Heart left ventricle (tissue), 16 donors: ENCODE data around the gene SULT1C3. TPM values are rescaled to one million over a fixed set of nuclear protein-coding genes. Genes with fewer than 3 reads are reported as not detected.

Source experiments
- ATAC-seq, 4 donors: fragments of 200-7000 bp; cut with Tn5 transposase; one replicate each; pipeline ENCODE4 v1.9.1; 2020 to 2022; ENCODE audit warnings: moderate library complexity in 4 of 4, mild to moderate bottlenecking in 3 of 4, moderate number of reproducible peaks in 1 of 4
- DNase-seq, 5 donors: peaks; one replicate each; pipeline ENCODE4 v3.0.0-alpha.2; 2020
- H3K27ac ChIP-seq, 12 donors: fragments of 200-600 bp; sonication (generic) in 4 of 12; one replicate each; pipeline versions ENCODE4 v1.5.0 to v1.8.0; 2016 to 2022; ENCODE audit warnings: mild to moderate bottlenecking in 2 of 12
- H3K27me3 ChIP-seq, 9 donors: fragments of 200-600 bp; sonication (generic) in 2 of 9; one replicate each; pipeline versions ENCODE4 v1.5.1 to v1.8.0; 2016 to 2022; ENCODE audit warnings: mild to moderate bottlenecking in 3 of 9
- H3K36me3 ChIP-seq, 9 donors: fragments of 200-600 bp; sonication (generic) in 2 of 9; one replicate each; pipeline versions ENCODE4 v1.5.0 to v1.8.0; 2018 to 2022; ENCODE audit warnings: mild to moderate bottlenecking in 2 of 9
- H3K4me1 ChIP-seq, 12 donors: fragments of 200-600 bp; sonication (generic) in 4 of 12; one replicate each; pipeline versions ENCODE4 v1.5.0 to v1.8.0; 2016 to 2022; ENCODE audit warnings: mild to moderate bottlenecking in 3 of 12
- H3K4me3 ChIP-seq, 12 donors: fragments of 200-600 bp; sonication (generic) in 4 of 12; one replicate each; pipeline versions ENCODE4 v1.5.0 to v1.8.0; 2017 to 2022; ENCODE audit warnings: mild to moderate bottlenecking in 9 of 12, moderate library complexity in 4 of 12
- H3K9me3 ChIP-seq, 12 donors: fragments of 200-600 bp; sonication (generic) in 4 of 12; one replicate each; pipeline versions ENCODE4 v1.5.0 to v1.8.0; 2016 to 2022; ENCODE audit warnings: mild to moderate bottlenecking in 1 of 12
- POLR2A ChIP-seq, 2 donors: fragments of 450-650 bp; IDR thresholded peaks; one replicate each; pipeline ENCODE4 v1.6.1; 2017; ENCODE audit warnings: antibody characterized with exemption in 2 of 2, mild to moderate bottlenecking in 2 of 2, moderate library complexity in 2 of 2
- WGBS, 4 donors: extraction: QIAGEN DNeasy Blood & Tissue Kit in 2 of 4; methylation state at CpG; one replicate each; pipeline versions ENCODE4 v1.1.5 to v1.1.7; 2013 to 2018; 5-methylcytosine and 5-hydroxymethylcytosine counted together
- intact Hi-C, 10 donors: fragments of 100-400 bp; cut with DNase I; formaldehyde crosslinking; loops; one replicate each; pipeline versions ENCODE4 v1.11.1 to v1.14.2; 2022
- polyA plus RNA-seq, 2 donors: library from polyadenylated mRNA; stranded (reverse); fragments of 200-250 nt; gene quantifications; one replicate each; pipeline ENCODE4 v1.2.3, GENCODE V29; 2013
- total RNA-seq, 9 donors: library from RNA; depleted of rRNA in 2 of 9; stranded (reverse); fragments of >200 nt in 2 of 9; fragmentation: NEBNext Ultra II Directional in 3 of 9; extraction: Animal tissue kit (Norgen Biotek cat#: 25700) in 3 of 9; gene quantifications; one replicate each; pipeline versions ENCODE4 v1.1.0 to v1.2.4, GENCODE V29; 2016 to 2023
- TF ChIP-seq, protein P1 (sequence below), 12 donors: fragments of 200-600 bp; sonication (generic) in 4 of 12; IDR thresholded peaks; one replicate each; pipeline versions ENCODE4 v1.5.0 to v1.8.0; 2018 to 2022; ENCODE audit warnings: antibody characterized with exemption in 12 of 12, mild to moderate bottlenecking in 5 of 12
- donor health status: ischemic (EF 13 %, LVEDD 7.1; RV severe dilation, severe dysfunction).
- donor health status: healthy with polysubstance abuse.
- donor health status: DM: no; HTN: yes; CAD: no.
- donor health status: DM: no; HTN: no; CAD: no.
- donor health status: ischemic (EF 25% LVEDD 6.9; RV normal size, moderate dysfunction).
- donor health status: ischemic (EF 25% LVEDD 5.7; RV mildly dilated, moderate dysfunction).
- donor health status: healthy.
- donor health status: DM: yes; HTN: yes; CAD: no.
- donor health status: ischemic (EF 35%, LVEDD 5.7; RV mildly dilated, moderate dysfunction).
- donor health status: nonischemic (EF 11% LVEDD 7.7; RV severe dilation, severe dysfunction).
- donor health status: DM: yes; HTN: yes; CAD: no.
- donor health status: PGD.
- donor health status: ischemic (EF 29% LVEDD 5.4; RV normal size, mild dysfunction).
- donor health status: nonischemic (EF 23%, LVEDD 6.1; RV moderate dilation, normal function).

SULT1C3 gene
- total and polyA plus RNA-seq, 11 donors, result not detected

DNA sequence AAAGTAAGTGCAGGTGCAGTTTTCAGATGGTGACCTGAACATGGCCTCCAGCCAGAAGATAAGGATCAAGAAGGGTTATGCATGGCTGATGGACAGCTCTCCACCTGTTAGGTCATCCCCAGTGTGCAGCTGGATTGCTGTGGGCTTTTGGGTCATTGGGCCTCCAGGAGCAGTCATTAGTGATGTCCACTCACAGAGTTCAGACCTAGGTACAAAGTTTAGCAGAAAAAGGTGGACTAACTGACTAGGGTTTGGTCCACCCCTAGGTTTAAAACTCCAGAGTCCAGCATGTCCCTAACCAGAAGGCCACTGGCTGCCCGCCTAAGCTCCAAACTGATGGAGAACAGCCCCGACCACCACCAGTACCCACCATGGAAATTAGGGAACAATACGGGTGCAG, 30.6 kb downstream of the SULT1C3 start:
- 67 to 100% (median 86%) methylated on average over 2 to 3 of the region's 3 CpGs for WGBS, 4 donors
- DNase-seq, result no peak
- intact Hi-C loops, result no loop called here
- H3K36me3 ChIP-seq, result no peaks in the 10 kb centered on the region
- H3K27ac ChIP-seq, result no peak overlapping the region
- H3K9me3 ChIP-seq, result no peaks in the 10 kb centered on the region
- H3K27me3 ChIP-seq, result no peaks in the 10 kb centered on the region
- TF ChIP-seq POLR2A (IDR thresholded peaks at IDR 0.05), result no peak
- TF ChIP-seq, protein P1, sequence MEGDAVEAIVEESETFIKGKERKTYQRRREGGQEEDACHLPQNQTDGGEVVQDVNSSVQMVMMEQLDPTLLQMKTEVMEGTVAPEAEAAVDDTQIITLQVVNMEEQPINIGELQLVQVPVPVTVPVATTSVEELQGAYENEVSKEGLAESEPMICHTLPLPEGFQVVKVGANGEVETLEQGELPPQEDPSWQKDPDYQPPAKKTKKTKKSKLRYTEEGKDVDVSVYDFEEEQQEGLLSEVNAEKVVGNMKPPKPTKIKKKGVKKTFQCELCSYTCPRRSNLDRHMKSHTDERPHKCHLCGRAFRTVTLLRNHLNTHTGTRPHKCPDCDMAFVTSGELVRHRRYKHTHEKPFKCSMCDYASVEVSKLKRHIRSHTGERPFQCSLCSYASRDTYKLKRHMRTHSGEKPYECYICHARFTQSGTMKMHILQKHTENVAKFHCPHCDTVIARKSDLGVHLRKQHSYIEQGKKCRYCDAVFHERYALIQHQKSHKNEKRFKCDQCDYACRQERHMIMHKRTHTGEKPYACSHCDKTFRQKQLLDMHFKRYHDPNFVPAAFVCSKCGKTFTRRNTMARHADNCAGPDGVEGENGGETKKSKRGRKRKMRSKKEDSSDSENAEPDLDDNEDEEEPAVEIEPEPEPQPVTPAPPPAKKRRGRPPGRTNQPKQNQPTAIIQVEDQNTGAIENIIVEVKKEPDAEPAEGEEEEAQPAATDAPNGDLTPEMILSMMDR (IDR thresholded peaks at IDR 0.05), result no peak
- no peak for ATAC-seq
- H3K4me1 ChIP-seq, result peaks cover 0 to 4% (median 0%) of the 10 kb centered on the region in 12 donors
- H3K4me3 ChIP-seq, result no peak overlapping the region

DNA sequence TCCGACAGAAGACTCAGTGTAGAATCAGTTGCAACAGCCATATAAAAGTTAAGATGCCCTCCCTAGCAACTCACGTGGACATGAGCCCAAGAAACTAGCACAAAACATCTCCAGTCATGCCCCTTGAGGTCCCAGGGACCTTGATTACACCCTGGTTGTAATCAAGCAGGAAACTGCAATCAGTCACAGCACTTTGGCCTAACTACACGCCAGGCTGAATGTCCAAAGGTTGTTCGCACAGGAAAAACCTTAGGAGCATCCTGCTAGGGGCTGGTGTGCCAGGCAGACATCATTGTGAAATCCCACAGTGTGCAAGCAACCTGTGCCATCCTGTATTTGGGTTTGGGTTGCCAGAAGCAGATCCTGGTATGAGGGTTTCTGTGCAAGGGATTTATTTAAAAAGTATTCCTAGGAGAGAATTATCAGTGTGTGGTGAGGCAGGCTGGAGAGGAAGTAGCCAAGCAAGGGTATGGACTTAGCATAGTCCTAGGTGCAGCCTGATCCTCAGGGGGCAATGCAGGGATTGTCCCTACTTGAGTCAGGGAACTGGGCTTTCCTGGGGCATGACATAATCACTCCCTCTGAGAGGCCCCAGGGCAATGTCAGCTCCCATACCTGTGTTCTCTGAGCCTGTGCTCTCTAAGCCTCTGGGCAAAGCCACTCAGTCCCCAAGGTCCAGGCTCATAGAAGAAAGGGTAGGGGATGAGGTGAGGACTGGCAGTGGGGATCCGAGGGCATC, 31.2 kb downstream of the SULT1C3 start:
- peaks cover 0 to 4% (median 0%) of the 10 kb centered on the region in 12 donors for H3K4me1 ChIP-seq
- 68 to 83% (median 72%) methylated on average over 5 of the region's 5 CpGs for WGBS, 4 donors
- intact Hi-C loops, result no loop called here
- H3K9me3 ChIP-seq, result no peaks in the 10 kb centered on the region
- no peak for DNase-seq
- H3K36me3 ChIP-seq, result no peaks in the 10 kb centered on the region
- TF ChIP-seq, protein P1 (IDR thresholded peaks at IDR 0.05), result no peak
- no peak for TF ChIP-seq POLR2A (IDR thresholded peaks at IDR 0.05)
- ATAC-seq, result no peak
- H3K4me3 ChIP-seq, result no peak overlapping the region
- no peaks in the 10 kb centered on the region for H3K27me3 ChIP-seq
- H3K27ac ChIP-seq, result peak overlapping the region in 2 of 12 donors; percentile 49 to 60

DNA sequence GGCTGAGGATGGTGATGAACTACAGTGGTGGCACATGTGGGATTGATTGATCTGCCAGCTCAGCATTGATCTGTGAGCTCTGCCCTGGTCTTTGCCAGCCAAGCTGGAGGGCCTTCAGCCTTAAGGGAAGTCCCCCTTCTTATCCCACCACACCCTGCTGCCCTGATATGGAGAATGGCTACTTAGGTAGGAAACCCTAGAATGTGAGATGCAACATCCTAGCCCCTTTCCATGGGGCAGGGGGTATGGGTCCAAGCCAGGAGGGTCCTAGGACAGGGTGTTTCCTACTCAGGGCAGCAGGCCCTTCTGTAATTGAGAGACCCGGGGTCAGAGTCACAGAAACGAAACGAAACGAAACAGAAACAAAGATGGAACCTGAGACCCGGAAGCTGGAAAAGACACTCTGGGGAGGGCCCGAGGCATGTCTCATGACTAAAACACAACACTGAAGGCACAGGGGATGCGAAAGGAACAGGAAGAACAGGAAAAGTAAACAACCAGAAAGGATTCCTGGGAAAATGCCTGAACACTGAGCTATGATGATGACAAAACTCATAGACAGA, 32.0 kb downstream of the SULT1C3 start:
- no peaks in the 10 kb centered on the region for H3K27me3 ChIP-seq
- no peaks in the 10 kb centered on the region for H3K36me3 ChIP-seq
- peak overlapping the region in 3 of 12 donors; percentile 40 to 60 (median 49) for H3K27ac ChIP-seq
- intact Hi-C loops, result no loop called here
- peak in 1 of 5 donors; percentile 12 for DNase-seq
- ATAC-seq, result peak in 2 of 4 donors; percentile 57 to 59
- H3K4me3 ChIP-seq, result peak overlapping the region in 9 of 12 donors; percentile 1 to 41 (median 21)
- peaks cover 0 to 4% (median 0%) of the 10 kb centered on the region in 12 donors for H3K4me1 ChIP-seq
- TF ChIP-seq, protein P1 (IDR thresholded peaks at IDR 0.05), result no peak
- no peak for TF ChIP-seq POLR2A (IDR thresholded peaks at IDR 0.05)
- H3K9me3 ChIP-seq, result no peaks in the 10 kb centered on the region
- 44 to 58% (median 53%) methylated on average over 7 of the region's 7 CpGs for WGBS, 4 donors

DNA sequence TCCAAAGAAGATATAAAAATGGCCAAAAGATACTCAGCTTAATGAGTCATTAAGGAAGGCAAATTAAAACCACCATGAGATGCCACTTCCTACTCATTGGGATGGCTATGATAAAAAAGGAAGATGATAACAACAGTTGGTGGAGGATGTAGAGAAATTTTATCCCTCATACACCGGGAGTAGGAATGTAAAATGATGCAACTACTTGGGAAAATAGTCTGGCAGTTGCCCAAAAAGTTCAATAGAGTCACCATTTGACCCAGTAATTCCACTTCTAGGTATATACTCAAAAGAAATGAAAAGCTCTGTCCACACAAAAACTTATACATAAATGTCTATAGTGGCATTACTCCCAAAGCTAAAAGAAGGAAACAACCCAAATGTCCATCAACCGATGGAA, 38.9 kb downstream of the SULT1C3 start:
- no peak for TF ChIP-seq POLR2A (IDR thresholded peaks at IDR 0.05)
- TF ChIP-seq, protein P1 (IDR thresholded peaks at IDR 0.05), result no peak
- Histone ChIP-seq H3K36me3 (no peaks in the 10 kb centered on the region), H3K4me3 (no peak overlapping the region), H3K4me1 (no peaks in the 10 kb centered on the region), H3K27me3 (no peaks in the 10 kb centered on the region), H3K27ac (no peak overlapping the region), H3K9me3 (no peaks in the 10 kb centered on the region)
- DNase-seq (no peak), ATAC-seq (no peak)
- intact Hi-C loops, result no loop called here
- WGBS, 4 donors, result 64 to 73% (median 70%) methylated on average over 2 of the region's 2 CpGs
